SHP77 treated with DMSO at 0.1 percent for 48 hours (cell line): Measurements from ENCODE around the gene KDM2A.
"Not testable (repeated sequence)": the region's sequence is repeated elsewhere in the genome, so short reads cannot be mapped to it uniquely, and the experiment has no call there.

Source experiments
- DNase-seq: peaks from one replicate; lab custom pipeline; 2025; lab: John Stamatoyannopoulos, UW

KDM2A gene

GRCh38 chr11:67167719-67168118 lies 48.7 kb downstream of the KDM2A start:
- DNase-seq: no peak

DNA sequence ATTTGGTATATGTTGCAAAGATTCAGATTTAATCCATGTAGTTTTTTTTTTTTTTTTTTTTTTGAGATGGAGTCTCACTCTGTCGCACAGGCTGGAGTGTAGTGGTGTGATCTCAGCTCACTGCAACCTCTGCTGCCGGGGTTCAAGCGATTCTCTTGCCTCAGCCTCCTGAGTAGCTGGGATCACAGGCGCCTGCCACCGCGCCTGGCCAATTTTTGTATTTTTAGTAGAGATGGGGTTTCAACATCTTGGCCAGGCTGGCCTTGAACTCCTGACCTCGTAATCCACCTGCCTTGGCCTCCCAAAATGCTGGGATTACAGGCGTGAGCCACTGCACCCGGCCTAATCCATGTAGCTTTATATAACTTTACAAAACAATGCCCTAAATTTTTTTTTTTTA lies 49.8 kb downstream of the KDM2A start:
- DNase-seq: not testable (repeated sequence)

DNA sequence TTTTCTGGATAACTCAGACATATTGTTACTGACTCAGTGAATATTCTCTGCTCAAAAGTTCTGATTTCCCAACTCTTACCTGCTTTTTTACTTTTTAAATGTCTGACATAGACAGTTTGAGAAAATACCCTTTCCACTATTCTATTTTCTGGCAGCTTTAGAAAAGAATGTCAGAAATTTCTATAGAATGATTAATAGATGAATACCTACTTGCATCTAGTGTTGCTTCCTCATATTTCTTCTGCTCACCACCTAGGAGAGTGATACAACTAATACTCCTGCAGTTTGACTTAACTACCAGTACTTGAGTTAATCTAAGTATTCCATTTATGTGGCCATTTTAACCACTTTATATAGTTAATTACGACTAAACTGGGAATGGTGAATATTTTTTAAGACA lies 55.2 kb downstream of the KDM2A start:
- no peak for DNase-seq

- no peak for DNase-seq
Measured at GRCh38 chr11:67177399-67178281, 58.6 kb downstream of the KDM2A start.

- no peak for DNase-seq
Measured at GRCh38 chr11:67178421-67178820, 59.4 kb downstream of the KDM2A start.

DNA sequence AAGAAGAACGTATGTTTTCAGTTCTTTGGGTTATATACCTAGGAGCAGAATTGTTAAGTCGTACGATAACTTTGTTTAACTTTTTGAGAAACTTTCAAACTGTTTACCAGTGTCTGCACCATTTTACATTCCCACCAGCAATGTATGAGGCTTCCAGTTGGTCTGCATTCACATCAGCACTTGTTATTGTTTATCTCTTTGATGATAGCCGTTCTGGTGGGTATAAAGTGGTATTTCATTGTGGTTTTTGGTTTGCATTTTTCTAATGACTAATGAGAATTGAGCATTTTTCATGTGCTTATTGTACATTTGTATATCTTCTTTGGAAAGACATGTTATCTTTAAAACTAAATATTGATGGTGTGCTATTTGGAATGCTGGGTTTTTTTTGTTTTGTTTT lies 59.8 kb downstream of the KDM2A start:
- no peak for DNase-seq

DNA sequence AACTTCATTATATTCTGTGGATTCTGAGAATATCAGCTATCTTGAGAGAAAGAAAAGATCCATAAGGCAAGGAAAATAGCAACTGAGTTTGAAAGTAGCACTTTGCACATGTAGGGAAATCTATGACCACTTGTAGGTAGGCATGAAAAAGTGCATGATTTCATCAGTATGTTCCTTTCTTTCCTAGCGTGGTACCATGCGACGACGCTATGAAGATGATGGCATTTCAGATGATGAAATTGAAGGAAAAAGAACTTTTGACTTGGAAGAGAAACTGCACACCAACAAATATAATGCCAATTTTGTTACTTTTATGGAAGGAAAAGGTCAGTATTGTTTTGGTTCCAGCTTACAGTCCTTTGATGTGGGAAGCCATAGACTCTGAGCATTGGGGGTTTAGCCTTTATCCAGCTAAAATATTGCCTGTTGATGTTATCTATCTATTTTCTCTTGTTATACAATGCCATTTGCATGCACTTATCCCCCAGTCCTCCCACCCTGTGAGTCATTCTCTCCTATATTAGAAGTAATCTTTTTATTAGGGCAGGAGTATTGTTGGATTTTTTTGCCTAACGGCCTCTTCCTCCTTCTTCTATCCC lies 60.9 kb downstream of the KDM2A start:
- DNase-seq: no peak

- DNase-seq: no peak
Measured at GRCh38 chr11:67194096-67194495, 75.0 kb downstream of the KDM2A start.

DNA sequence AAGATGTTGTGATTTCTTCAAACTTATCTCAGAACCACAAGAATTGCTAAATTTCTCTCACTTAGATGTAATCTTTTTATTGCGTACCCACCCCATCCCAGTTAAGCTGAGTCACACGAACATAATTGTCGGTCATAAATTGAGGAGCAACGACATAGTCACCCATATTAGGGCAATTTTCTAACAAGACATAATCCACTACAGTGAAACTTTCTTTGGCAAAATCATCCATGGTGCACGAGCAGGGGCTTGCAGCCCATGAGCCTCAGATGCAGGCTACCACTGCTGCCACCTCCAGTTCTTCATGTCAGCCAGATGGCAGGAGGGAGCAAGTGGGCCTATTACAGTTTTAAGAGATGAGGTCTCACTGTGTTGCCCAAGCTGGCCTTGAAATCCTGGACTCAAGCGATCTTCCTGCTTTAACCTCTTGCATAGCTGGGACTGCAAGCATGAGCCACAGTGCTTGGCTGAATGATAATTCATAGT lies 77.0 kb downstream of the KDM2A start:
- no peak for DNase-seq

GRCh38 chr11:67197606-67198005 lies 78.5 kb downstream of the KDM2A start:
- no peak for DNase-seq

- DNase-seq: not testable (repeated sequence)
Measured at GRCh38 chr11:67198781-67199180, 79.7 kb downstream of the KDM2A start.

- DNase-seq: no peak
Measured at GRCh38 chr11:67199751-67200150, 80.7 kb downstream of the KDM2A start.

DNA sequence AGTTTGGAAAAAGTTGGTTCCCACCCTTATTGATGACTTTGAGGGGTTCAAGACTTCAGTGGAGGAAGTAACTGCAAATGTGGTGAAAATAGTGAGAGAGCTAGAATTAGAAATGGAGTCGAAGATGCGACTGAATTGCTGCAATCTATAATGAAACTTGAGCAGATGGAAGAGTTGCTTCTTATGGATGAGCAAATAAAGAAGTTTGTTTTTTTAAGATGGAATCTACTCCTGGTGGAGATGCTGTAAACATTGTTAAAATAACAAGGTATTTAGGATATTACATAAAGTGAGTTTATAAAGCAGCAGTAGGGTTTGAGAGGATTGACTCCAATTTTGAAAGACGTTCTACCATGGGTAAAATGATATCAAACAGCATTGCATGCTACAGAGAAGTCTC lies 83.0 kb downstream of the KDM2A start:
- no peak for DNase-seq

- DNase-seq: no peak
Measured at GRCh38 chr11:67204822-67205221, 85.8 kb downstream of the KDM2A start.

- not testable (repeated sequence) for DNase-seq
Measured at GRCh38 chr11:67209222-67209621, 90.2 kb downstream of the KDM2A start.

DNA sequence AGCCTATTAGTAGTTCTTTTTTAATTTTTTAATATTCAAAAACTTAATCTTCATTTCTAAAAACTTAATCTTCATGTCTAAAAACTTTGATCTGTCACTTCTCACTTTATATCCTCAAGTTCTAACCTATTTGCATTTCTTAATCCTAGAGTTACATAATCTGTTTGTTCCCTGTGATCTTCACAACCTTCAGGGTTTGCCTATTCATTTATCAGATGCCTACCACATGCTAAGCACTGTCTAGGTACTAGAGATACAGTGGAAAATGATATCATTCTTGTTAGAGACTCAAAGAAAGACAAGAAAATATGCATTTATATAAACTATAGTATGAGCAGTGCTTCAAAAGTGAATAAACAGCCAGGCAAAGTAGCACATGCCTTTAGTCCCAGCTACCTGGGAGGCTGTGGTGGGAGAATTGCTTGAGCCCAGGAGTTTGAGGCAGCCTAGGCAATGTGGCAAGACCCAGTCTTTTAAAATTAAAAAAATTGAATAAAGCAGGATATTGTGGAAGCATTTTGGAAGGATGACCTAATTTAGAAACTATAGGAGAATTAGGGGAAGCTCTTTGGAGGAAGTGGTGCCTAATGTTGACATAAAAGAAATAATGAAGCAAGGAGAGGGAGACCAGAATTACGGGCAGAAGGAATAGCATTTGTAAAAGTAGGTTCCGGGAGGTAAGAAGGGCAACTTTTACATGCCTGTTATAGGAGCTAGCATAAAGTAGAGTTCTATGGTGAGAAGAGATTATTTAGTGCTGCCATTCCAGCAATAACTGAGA lies 92.8 kb downstream of the KDM2A start:
- DNase-seq: no peak

GRCh38 chr11:67213178-67213621 lies 94.1 kb downstream of the KDM2A start:
- no peak for DNase-seq

GRCh38 chr11:67227726-67228125 lies 108.7 kb downstream of the KDM2A start:
- no peak for DNase-seq

DNA sequence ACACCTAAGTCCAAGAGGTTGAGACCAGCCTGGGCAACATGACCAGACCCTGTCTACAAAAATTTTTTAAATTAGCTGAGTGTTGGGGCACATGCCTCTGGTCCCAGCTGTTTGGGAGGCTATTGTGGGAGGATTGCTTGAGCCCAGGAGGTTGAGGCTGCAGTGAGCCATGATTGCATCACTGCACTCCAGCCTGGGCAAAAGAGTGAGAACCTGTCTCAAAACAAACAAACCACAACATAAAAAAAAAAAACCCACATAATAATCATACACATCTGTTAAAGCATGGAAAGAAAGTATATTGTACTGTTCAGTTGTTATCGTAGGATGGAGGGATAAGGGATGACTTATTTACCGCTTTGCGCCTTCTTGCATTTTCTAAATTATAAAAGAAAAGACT lies 111.3 kb downstream of the KDM2A start:
- DNase-seq: no peak

GRCh38 chr11:67230886-67231285 lies 111.8 kb downstream of the KDM2A start:
- no peak for DNase-seq

DNA sequence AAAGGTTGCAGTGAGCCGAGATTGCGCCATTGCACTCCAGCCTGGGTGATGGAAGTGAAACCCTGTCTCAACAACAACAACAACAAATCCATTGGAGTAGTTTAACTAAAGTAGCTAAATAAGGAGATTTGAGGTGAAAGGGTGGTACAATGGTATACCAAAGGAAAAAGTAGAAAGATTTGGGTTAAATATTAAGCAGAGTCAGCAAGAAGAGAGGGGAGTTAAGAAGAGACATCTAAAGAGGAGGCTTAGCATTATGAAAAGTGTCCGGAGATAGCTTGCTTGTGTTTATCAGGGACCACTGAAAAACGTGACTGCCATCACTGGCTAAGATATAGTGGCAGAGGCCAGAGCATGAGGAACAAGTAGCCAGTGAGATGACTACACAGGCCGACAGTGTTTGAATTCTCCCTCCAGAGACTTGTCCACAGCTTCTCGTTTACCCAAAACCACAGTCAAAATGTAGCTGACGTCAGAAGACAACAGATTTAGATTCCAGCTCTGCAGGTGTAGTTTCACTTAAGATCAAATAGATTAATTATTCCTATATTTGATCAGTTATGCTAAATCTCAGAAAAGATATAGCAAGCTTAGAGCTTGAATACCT lies 114.6 kb downstream of the KDM2A start:
- DNase-seq: no peak

DNA sequence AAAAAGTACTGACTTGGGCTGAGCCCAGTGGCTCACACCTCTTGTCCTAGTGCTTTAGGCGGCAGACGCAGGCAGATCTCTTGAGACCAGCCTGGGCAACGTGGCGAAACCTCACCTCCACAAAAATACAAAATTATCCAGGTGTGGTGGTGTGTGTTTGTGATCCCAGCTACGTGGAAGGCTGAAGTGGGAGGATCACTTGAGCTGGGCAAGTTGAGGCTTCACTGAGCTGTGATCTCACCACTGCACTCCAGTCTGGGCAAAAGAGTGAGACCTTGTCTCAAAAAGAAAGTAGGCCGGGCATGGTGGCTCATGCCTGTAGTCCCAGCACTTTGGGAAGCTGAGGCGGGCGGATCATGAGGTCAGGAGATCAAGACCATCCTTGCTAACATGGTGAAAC lies 115.5 kb downstream of the KDM2A start:
- DNase-seq: not testable (repeated sequence)
